Measurements from ENCODE around the gene THEM5. TPM values are rescaled to one million over a fixed set of nuclear protein-coding genes. Genes with fewer than 3 reads are reported as not detected.
A peak's percentile ranks its signal among the peaks of the same experiment; 100 is the strongest.

The THEM5 gene
- polyA plus RNA-seq, 3 donors, result not detected

GRCh38 chr1:151864411-151864810, 10.9 kb upstream of the THEM5 start:
- H3K79me2 ChIP-seq (ENCODE audit: insufficient read depth, low read length), result no peaks in the 10 kb centered on the region
- H3K36me3 ChIP-seq (replicated peaks in 1 of 2; ENCODE audit: control insufficient read depth in 1 of 2, insufficient read depth in 2 of 2, low read length in 2 of 2), result no peaks in the 10 kb centered on the region
- peaks cover 28 to 32% of the 10 kb centered on the region in 2 donors for H3K4me1 ChIP-seq (ENCODE audit: control insufficient read depth in 1 of 2, insufficient read depth in 2 of 2, low read length in 2 of 2)
- H3K27me3 Mint-ChIP-seq (ENCODE audit: low read depth in 3 of 3), result peaks cover 1 to 8% (median 2%) of the 10 kb centered on the region in 3 donors
- 0% methylated on average over 1 of the region's 2 CpGs for WGBS (ENCODE audit: insufficient coverage)
- H3K36me3 Mint-ChIP-seq, result no peaks in the 10 kb centered on the region
- H3K4me2 ChIP-seq (replicated peaks; ENCODE audit: extremely low read depth, low read length, poor library complexity, severe bottlenecking), result no peak overlapping the region
- H3K27ac Mint-ChIP-seq, result no peak overlapping the region
- peaks cover 0 to 6% (median 0%) of the 10 kb centered on the region in 7 donors for H3K9me3 Mint-ChIP-seq
- H3K4me1 Mint-ChIP-seq, result peaks cover 37% of the 10 kb centered on the region
- no peak overlapping the region for H3K9ac ChIP-seq (ENCODE audit: insufficient read depth, low read length, poor library complexity, severe bottlenecking)
- H3K4me3 ChIP-seq (replicated peaks in 1 of 3; ENCODE audit: low read depth in 2 of 3, low read length in 3 of 3), result no peak overlapping the region
- no peak for TF ChIP-seq CTCF (IDR thresholded peaks at IDR 0.05)
- intact Hi-C loops (cut with micrococcal nuclease), result no loop called here
- no peak overlapping the region for H3K27ac ChIP-seq (ENCODE audit: low read depth in 1 of 2, low read length in 2 of 2)
- no peak for DNase-seq
- no peaks in the 10 kb centered on the region for H4K20me1 ChIP-seq (ENCODE audit: insufficient read depth, low read length)
- no peak overlapping the region for H3K4me3 Mint-ChIP-seq
- H3K27me3 ChIP-seq (ENCODE audit: control insufficient read depth in 2 of 2, insufficient read depth in 2 of 2, low read length in 2 of 2), result no peaks in the 10 kb centered on the region
- no peak overlapping the region for H2AFZ ChIP-seq (ENCODE audit: insufficient read depth, low read depth, low read length, poor library complexity, severe bottlenecking)
- H3K9me3 ChIP-seq (replicated peaks in 1 of 2; ENCODE audit: control insufficient read depth in 1 of 2, insufficient read depth in 1 of 2, low read length in 2 of 2), result no peaks in the 10 kb centered on the region

GRCh38 chr1:151862604-151863003, 9.1 kb upstream of the THEM5 start:
- no peak overlapping the region for H3K9ac ChIP-seq (ENCODE audit: insufficient read depth, low read length, poor library complexity, severe bottlenecking)
- H3K9me3 ChIP-seq (replicated peaks in 1 of 2; ENCODE audit: control insufficient read depth in 1 of 2, insufficient read depth in 1 of 2, low read length in 2 of 2), result no peaks in the 10 kb centered on the region
- DNase-seq, result no peak
- Mint-ChIP-seq H3K27ac (peak overlapping the region in 1 of 7 donors; percentile 83), H3K36me3 (no peaks in the 10 kb centered on the region), H3K9me3 (peaks cover 0 to 5% (median 0%) of the 10 kb centered on the region in 7 donors), H3K4me1 (peaks cover 40% of the 10 kb centered on the region), H3K4me3 (no peak overlapping the region), H3K27me3 (ENCODE audit: low read depth in 3 of 3) (peaks cover 1 to 8% (median 2%) of the 10 kb centered on the region in 3 donors)
- H3K4me1 ChIP-seq (ENCODE audit: control insufficient read depth in 1 of 2, insufficient read depth in 2 of 2, low read length in 2 of 2), result peaks cover 36 to 38% of the 10 kb centered on the region in 2 donors
- no peak overlapping the region for H3K4me3 ChIP-seq (replicated peaks in 1 of 3; ENCODE audit: low read depth in 2 of 3, low read length in 3 of 3)
- no peak overlapping the region for H3K27ac ChIP-seq (ENCODE audit: low read depth in 1 of 2, low read length in 2 of 2)
- H3K79me2 ChIP-seq (ENCODE audit: insufficient read depth, low read length), result no peaks in the 10 kb centered on the region
- H4K20me1 ChIP-seq (ENCODE audit: insufficient read depth, low read length), result no peaks in the 10 kb centered on the region
- no peaks in the 10 kb centered on the region for H3K36me3 ChIP-seq (replicated peaks in 1 of 2; ENCODE audit: control insufficient read depth in 1 of 2, insufficient read depth in 2 of 2, low read length in 2 of 2)
- no peaks in the 10 kb centered on the region for H3K27me3 ChIP-seq (ENCODE audit: control insufficient read depth in 2 of 2, insufficient read depth in 2 of 2, low read length in 2 of 2)
- intact Hi-C loops (cut with micrococcal nuclease), result no loop called here
- no peak for TF ChIP-seq CTCF (IDR thresholded peaks at IDR 0.05)
- no peak overlapping the region for H2AFZ ChIP-seq (ENCODE audit: insufficient read depth, low read depth, low read length, poor library complexity, severe bottlenecking)
- H3K4me2 ChIP-seq (replicated peaks; ENCODE audit: extremely low read depth, low read length, poor library complexity, severe bottlenecking), result no peak overlapping the region
